ENCODE data around the gene MGAT4B. TPM values are rescaled to one million over a fixed set of nuclear protein-coding genes. Genes with fewer than 3 reads are reported as not detected.

The MGAT4B gene
- total and polyA plus RNA-seq, 2 of the 4 experiments (the other 2 are of a cell fraction), result 73.7 to 155 TPM

DNA sequence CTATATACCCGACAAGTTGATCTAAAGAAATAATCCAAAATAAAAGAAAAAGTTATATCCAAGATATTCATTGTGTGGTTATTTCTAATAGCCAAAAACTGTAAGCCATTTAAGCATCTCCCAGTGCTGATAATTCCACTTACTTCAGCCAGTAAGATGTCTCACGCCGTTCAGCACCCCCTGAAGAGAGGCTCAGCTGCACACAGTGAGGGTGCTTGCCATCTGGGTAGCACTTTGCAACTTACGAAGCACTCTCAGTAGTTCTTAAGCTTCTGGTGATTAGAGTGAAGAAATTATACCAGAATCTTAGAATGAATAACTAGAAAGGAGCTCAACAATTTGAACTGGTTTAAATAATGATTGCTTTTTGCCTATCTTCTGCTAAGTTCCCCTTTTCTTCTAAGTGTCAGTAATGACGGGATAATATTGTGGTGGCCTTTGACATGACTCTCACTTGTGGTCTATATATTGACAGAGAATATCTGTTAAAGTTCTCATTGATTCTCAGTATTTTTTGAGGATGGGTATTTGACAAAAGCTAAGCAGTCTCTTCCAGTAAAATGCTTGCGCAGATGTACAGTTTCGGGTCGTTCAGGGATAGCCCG, 39.1 kb downstream of the MGAT4B start:
- Histone ChIP-seq H4K8ac (ENCODE audit: low read depth in 2 of 2, low read length in 2 of 2) (no peak overlapping the region), H3K14ac (replicated peaks; ENCODE audit: low read depth, low read length) (no peak overlapping the region), H4K91ac (ENCODE audit: insufficient read depth, low read depth, low read length) (no peak overlapping the region), H2AK5ac (ENCODE audit: low read depth, low read length) (peak overlapping the region; percentile 49; the same call in 1 of the 2 replicates), H3K23ac (ENCODE audit: low read depth, low read length) (no peak overlapping the region), H3K9me1 (ENCODE audit: insufficient read depth, low read length) (peaks cover 12% of the 10 kb centered on the region), H3K9me3 (ENCODE audit: control insufficient read depth, insufficient read depth, low read length) (no peaks in the 10 kb centered on the region), H3K4me1 (ENCODE audit: control insufficient read depth, insufficient read depth, low read length) (peaks cover 25% of the 10 kb centered on the region), H2AFZ (replicated peaks; ENCODE audit: low read length, poor library complexity) (no peak overlapping the region), H2BK15ac (ENCODE audit: low read depth, low read length) (no peak overlapping the region), H3K36me3 (ENCODE audit: control insufficient read depth, insufficient read depth, low read length) (peaks cover 48% of the 10 kb centered on the region), H3K27me3 (ENCODE audit: control insufficient read depth, insufficient read depth, low read length) (no peaks in the 10 kb centered on the region), H3K9ac (ENCODE audit: low read depth, low read length) (no peak overlapping the region), H3K4me3 (ENCODE audit: insufficient read depth, low read depth, low read length) (no peak overlapping the region), H2AK9ac (replicated peaks; ENCODE audit: low read depth, low read length, poor library complexity) (no peak overlapping the region), H3K56ac (ENCODE audit: extremely low read depth, insufficient read depth, low read length) (no peak overlapping the region), H3K18ac (ENCODE audit: low read depth, low read length) (no peak overlapping the region), H2BK5ac (ENCODE audit: low read depth, low read length, poor library complexity, severe bottlenecking) (no peak overlapping the region), H2BK20ac (ENCODE audit: low read depth, low read length) (no peak overlapping the region), H4K20me1 (ENCODE audit: insufficient read depth, low read length) (peaks cover 30% of the 10 kb centered on the region), H2BK120ac (ENCODE audit: low read depth, low read length) (no peak overlapping the region), H3K27ac (ENCODE audit: insufficient read depth, low read length) (no peak overlapping the region), H3K4ac (ENCODE audit: low read depth, low read length) (no peak overlapping the region), H4K5ac (ENCODE audit: low read depth, low read length) (no peak overlapping the region), H3K79me1 (ENCODE audit: low read depth in 1 of 2, low read length in 2 of 2) (peaks cover 37 to 76% of the 10 kb centered on the region in 2 experiments), H3K4me2 (ENCODE audit: low read depth, low read length) (no peak overlapping the region)
- in situ Hi-C loops (cut with MboI; ENCODE audit: low sequenced_read_pairs), result no loop called here
- ATAC-seq (ENCODE audit: low read depth) (no peak), DNase-seq (no peak)
- 95% methylated on average over 4 of the region's 9 CpGs; no CpG with 5 or more reads in 1 of the 2 experiments for WGBS, 2 experiments (ENCODE audit: extremely low coverage in 2 of 2, insufficient read length in 1 of 2)
- intact Hi-C loops (cut with micrococcal nuclease), result no loop called here
- ChIA-PET POLR2A (ENCODE audit: unreplicated experiment) (no interaction called here), CTCF (interaction anchor here (0.9 kb wide), 1 partner anchor 13 kb away, joined by 3 read pairs; no protein-coding TSS in a partner anchor)
- dilution Hi-C loops (cut with HindIII; ENCODE audit: low sequenced_read_pairs, unreplicated experiment), result no loop called here
- BruUV-seq (replicated peaks), result no TSS peak
- TF ChIP-seq SMC3 (IDR thresholded peaks at IDR 0.05; ENCODE audit: low read depth, low read length), result no peak
- TF ChIP-seq MAFK (IDR thresholded peaks at IDR 0.05; ENCODE audit: low read depth, low read length), result no peak
- no peak for TF ChIP-seq MAZ (IDR thresholded peaks at IDR 0.05; ENCODE audit: borderline replicate concordance, low read depth, low read length)
- TF ChIP-seq, protein P1, sequence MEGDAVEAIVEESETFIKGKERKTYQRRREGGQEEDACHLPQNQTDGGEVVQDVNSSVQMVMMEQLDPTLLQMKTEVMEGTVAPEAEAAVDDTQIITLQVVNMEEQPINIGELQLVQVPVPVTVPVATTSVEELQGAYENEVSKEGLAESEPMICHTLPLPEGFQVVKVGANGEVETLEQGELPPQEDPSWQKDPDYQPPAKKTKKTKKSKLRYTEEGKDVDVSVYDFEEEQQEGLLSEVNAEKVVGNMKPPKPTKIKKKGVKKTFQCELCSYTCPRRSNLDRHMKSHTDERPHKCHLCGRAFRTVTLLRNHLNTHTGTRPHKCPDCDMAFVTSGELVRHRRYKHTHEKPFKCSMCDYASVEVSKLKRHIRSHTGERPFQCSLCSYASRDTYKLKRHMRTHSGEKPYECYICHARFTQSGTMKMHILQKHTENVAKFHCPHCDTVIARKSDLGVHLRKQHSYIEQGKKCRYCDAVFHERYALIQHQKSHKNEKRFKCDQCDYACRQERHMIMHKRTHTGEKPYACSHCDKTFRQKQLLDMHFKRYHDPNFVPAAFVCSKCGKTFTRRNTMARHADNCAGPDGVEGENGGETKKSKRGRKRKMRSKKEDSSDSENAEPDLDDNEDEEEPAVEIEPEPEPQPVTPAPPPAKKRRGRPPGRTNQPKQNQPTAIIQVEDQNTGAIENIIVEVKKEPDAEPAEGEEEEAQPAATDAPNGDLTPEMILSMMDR (conservative IDR thresholded peaks at IDR 0.05; ENCODE audit: low read depth, low read length), result no peak
- TF ChIP-seq RFX5 (IDR thresholded peaks at IDR 0.05; ENCODE audit: low read depth, low read length), result no peak
- TF ChIP-seq BHLHE40 (IDR thresholded peaks at IDR 0.05; ENCODE audit: low read depth, low read length), result no peak

Measured in IMR-90 (cell line).